Activated T-helper 1 cell treated with anti-CD3 and anti-CD28 coated beads, Interleukin-12 subunit alpha, Interleukin-12 subunit beta, Interleukin-2, Interleukin-4 antibody, amounts not matched to agents 30 ng/mL and 10 ng/mL and 1 ng/mL, durations not matched to agents 14 hours and 24 hours and 36 hours (primary cell): ENCODE measurements around the gene B4GALT1. TPM values are rescaled to one million over a fixed set of nuclear protein-coding genes. Genes with fewer than 3 reads are reported as not detected.

Experiments used
- DNase-seq: peaks from one replicate; pipeline ENCODE4 v3.0.0; 2021; ENCODE audit warnings: low spot score
- H3K27ac Mint-ChIP-seq: one replicate; pipeline ENCODE4 v1.8.0; 2021; ENCODE audit warnings: mild to moderate bottlenecking, mixed read lengths
- H3K27me3 Mint-ChIP-seq: one replicate; pipeline ENCODE4 v1.8.0; 2022; ENCODE audit warnings: mild to moderate bottlenecking, moderate library complexity, mixed read lengths; ENCODE audit not compliant: insufficient read depth
- H3K36me3 Mint-ChIP-seq: one replicate; pipeline ENCODE4 v1.8.0; 2021; ENCODE audit warnings: low read depth, mixed read lengths
- H3K4me1 Mint-ChIP-seq: one replicate; pipeline ENCODE4 v1.8.0; 2021; ENCODE audit warnings: low read depth, mixed read lengths
- H3K4me3 Mint-ChIP-seq: one replicate; pipeline ENCODE4 v1.8.0; 2021; ENCODE audit warnings: mild to moderate bottlenecking, moderate library complexity, mixed read lengths
- H3K9me3 Mint-ChIP-seq: one replicate; pipeline ENCODE4 v1.8.0; 2021; ENCODE audit warnings: mixed read lengths
- intact Hi-C: fragments of 100-400 bp; cut with micrococcal nuclease; formaldehyde crosslinking; loops from one replicate; pipeline ENCODE4 v1.15.1; 2024
- total RNA-seq: library from RNA; stranded (reverse); gene quantifications from 2 replicates; pipeline ENCODE4 v1.2.3, GENCODE V29; 2022

B4GALT1 gene
- total RNA-seq, 1 donor from 2014 or later = 64.4 TPM

DNA sequence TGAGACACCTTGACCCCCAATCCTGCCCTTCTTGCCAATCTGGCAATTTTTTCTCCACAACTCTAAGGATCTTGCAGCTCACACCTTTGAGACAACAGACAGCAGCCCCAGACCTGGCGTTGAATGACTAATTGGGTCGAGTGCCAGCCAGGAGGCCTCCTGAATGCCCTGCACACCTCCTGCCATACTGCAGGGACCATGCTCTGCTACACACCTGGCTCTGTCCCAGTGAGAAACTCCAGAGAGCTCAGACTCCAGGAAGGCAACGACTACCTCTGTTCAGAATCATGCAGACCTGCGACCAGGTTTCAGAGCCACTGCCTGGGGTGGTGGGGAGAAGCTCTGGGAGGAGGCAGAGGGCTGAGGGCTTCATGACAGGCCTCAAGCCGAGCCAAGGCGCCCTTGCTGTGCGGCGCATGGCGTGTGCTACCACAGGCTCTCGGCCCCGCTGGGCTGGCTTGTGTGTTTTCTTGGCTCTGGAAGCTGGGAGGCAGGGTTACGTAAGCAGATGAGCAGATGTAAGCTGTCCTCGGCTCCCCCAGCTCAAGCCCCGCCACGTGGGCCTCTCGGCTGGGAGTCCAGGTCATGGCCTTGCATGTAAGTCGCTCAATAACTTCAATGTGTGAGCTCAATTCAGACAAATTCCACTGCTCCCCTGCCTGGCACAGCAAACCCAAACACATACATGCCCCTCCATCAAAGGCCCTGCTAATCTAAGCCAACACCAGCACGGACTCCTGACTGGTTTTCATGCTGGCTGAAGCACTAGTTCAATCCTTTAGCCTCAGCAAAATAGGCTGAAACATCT, 27.5 kb downstream of the B4GALT1 start:
- intact Hi-C loops = loop anchor here (5.0 to 10.0 kb wide), 2 partner anchors 32 to 65 kb away; no protein-coding TSS in a partner anchor
- peaks cover 21% of the 10 kb centered on the region for H3K36me3 Mint-ChIP-seq
- H3K27me3 Mint-ChIP-seq = no peaks in the 10 kb centered on the region
- no peaks in the 10 kb centered on the region for H3K9me3 Mint-ChIP-seq
- peaks cover 76% of the 10 kb centered on the region for H3K4me1 Mint-ChIP-seq
- no peak for DNase-seq
- H3K4me3 Mint-ChIP-seq = no peak overlapping the region
- H3K27ac Mint-ChIP-seq = peak overlapping the region; percentile 78

DNA sequence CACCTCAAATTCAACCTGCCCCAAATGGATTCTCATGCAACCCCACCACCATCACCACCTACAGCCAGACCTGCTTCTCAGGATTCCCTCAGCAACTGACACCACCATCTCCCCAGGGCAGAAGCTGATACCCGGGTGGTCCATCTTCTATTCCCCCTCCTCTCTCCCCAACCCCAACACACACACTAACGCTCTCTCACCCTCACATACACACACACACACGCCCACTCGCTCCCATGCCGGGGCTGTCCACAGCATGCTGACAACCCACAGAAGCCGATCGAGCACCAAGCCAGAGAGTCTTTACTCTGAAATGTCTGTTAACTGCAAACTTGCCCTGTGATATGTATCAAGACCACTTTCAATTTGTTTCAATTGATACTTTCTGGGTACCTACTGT, 28.4 kb downstream of the B4GALT1 start:
- Mint-ChIP-seq H3K9me3 (no peaks in the 10 kb centered on the region), H3K4me1 (peaks cover 69% of the 10 kb centered on the region), H3K27ac (peak overlapping the region; percentile 75), H3K27me3 (no peaks in the 10 kb centered on the region), H3K4me3 (no peak overlapping the region), H3K36me3 (peaks cover 22% of the 10 kb centered on the region)
- intact Hi-C loops = no loop called here
- DNase-seq = no peak

DNA sequence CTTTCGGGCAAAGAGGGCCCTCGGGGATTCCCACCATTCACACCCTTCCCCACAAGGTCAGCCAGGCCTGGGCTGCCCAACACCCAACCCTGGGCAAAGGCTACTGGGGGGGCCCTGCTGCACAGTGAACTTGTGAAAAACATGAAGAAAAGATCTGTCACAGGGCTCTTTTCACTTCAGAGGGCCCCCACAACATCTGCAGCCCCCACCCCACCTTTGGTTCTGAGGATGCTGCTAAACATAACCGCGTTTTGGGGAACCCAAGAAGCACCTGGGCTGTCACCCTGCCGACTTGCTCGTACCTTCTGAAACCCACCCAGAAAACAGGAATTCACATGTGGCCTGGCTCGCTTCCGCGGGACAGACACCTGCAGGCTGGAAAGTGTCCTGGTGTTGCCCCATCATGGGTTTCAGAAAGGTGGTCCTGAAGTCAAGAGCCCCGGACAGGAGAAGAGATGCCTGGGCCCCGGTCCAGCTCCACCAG, 29.3 kb downstream of the B4GALT1 start:
- peaks cover 27% of the 10 kb centered on the region for H3K36me3 Mint-ChIP-seq
- intact Hi-C loops = no loop called here
- peaks cover 63% of the 10 kb centered on the region for H3K4me1 Mint-ChIP-seq
- no peak overlapping the region for H3K4me3 Mint-ChIP-seq
- no peak for DNase-seq
- peak overlapping the region; percentile 74 for H3K27ac Mint-ChIP-seq
- H3K27me3 Mint-ChIP-seq = no peaks in the 10 kb centered on the region
- H3K9me3 Mint-ChIP-seq = no peaks in the 10 kb centered on the region

DNA sequence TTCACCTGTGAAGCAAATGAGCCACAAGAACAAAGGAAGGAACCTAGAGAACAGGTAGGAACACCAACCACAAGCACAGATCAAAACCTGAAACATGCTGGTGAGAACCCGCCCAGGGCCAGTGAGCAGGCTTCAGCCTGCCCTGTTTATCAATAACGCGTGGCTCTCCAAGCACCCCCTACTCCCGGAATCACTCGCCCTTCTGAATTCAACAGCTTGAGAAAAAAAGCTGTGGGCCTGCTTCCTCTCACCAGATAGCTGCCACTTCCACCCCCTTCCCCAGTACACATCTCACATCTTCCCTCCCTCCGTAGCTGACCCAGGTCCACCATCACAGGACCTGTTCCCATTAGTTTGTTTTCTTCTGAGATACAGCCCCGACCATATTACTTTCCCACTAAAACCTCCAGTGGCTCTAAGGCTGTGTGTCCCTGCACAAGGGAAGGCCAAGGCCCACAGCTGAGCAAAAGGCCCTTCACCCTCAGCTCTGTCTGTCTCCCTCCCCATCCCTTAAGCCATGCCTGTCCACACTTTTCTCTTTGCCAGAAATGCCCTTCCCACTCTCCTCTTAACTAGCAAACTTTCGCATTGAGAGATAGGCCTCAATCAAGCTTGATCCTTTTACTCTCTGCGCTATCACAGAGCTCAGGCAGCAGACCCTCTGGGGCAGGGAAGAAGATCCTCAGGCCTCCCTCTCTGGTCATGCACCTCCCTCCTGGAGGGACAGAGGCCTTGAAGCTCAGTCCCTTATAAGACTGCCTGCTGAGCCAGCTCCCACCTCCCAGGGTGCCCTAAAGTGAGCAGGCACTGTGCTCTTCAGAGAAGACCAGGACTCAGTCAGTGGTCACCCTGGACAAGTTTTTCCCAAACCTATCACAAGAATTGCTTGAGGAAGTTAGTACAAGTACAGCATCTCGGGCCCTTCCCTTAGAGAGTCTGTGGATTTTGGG, 30.1 kb downstream of the B4GALT1 start:
- no peak for DNase-seq
- no peaks in the 10 kb centered on the region for H3K27me3 Mint-ChIP-seq
- peaks cover 31% of the 10 kb centered on the region for H3K36me3 Mint-ChIP-seq
- H3K4me3 Mint-ChIP-seq = peak overlapping the region; percentile 0
- peak overlapping the region; percentile 74 for H3K27ac Mint-ChIP-seq
- H3K4me1 Mint-ChIP-seq = peaks cover 63% of the 10 kb centered on the region
- intact Hi-C loops = no loop called here
- H3K9me3 Mint-ChIP-seq = no peaks in the 10 kb centered on the region

DNA sequence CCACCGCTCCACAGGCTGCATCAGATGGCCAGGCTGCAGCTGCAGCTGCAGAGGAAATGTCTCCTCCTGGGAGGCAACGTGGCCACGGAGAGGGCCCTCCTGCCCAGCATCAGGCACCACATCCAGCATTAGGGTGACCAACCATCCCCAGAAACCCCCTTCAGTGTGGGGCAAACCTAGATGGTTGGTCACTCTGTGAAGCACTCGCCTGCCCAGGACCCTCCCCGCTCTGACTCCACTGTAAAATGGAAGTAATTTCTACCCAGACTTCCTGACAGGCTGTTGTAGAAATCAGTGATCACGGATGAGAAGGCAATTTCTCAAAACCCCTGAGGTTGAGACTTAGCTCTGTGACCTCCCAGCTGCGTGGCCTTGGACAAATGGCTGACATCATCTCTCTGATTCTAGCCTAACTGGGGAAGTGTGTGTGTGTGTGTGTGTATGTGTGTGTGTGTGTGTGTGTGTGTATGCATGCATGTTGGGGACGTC, 31.6 kb downstream of the B4GALT1 start:
- Mint-ChIP-seq H3K27me3 (no peaks in the 10 kb centered on the region), H3K4me3 (no peak overlapping the region), H3K36me3 (peaks cover 36% of the 10 kb centered on the region), H3K9me3 (no peaks in the 10 kb centered on the region), H3K4me1 (peaks cover 65% of the 10 kb centered on the region), H3K27ac (peak overlapping the region; percentile 81)
- intact Hi-C loops = no loop called here
- no peak for DNase-seq

DNA sequence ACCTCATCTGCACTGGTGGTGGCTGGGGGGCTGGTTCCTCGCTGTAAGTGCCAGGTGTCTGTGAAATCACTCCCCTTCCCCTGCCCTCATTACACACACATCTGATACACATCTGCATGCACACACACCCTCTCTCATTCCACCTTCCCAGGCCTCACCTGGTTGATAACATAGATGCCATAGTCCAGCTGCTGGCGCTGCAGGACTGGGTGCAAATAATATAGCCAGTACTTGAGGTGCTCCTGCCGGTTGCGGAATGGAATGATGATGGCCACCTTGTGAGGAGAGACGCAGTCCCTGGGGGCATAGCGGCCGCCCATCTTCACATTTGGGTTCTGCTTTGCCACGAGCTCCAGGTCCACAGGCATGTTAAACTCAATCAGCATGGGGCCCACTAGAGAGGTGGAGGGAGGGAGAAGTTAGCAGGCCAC, 32.1 kb downstream of the B4GALT1 start:
- H3K9me3 Mint-ChIP-seq = no peaks in the 10 kb centered on the region
- H3K27me3 Mint-ChIP-seq = no peaks in the 10 kb centered on the region
- H3K36me3 Mint-ChIP-seq = peaks cover 40% of the 10 kb centered on the region
- intact Hi-C loops = no loop called here
- peaks cover 67% of the 10 kb centered on the region for H3K4me1 Mint-ChIP-seq
- no peak overlapping the region for H3K27ac Mint-ChIP-seq
- DNase-seq = no peak
- H3K4me3 Mint-ChIP-seq = no peak overlapping the region

DNA sequence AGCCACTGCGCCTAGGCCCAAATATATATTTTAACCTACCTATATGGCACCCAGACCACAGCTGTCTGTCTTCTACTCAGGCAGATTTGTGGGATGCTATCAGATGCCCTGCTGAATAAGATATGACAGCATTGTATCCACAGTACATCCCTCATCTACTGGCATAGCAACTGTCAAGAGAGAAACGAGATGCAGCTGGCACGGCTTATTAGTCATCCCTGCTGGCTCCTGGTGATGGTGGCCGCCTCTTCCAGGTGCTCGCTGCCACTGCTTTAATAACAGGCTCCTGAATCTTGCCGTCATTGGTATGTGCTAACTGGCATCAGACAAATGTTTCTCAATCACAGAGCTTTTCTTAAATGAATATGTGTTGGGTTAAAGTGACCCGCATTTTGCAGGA, 34.0 kb downstream of the B4GALT1 start:
- H3K4me1 Mint-ChIP-seq = peaks cover 52% of the 10 kb centered on the region
- DNase-seq = no peak
- intact Hi-C loops = no loop called here
- H3K4me3 Mint-ChIP-seq = no peak overlapping the region
- no peak overlapping the region for H3K27ac Mint-ChIP-seq
- H3K9me3 Mint-ChIP-seq = no peaks in the 10 kb centered on the region
- no peaks in the 10 kb centered on the region for H3K27me3 Mint-ChIP-seq
- H3K36me3 Mint-ChIP-seq = peaks cover 51% of the 10 kb centered on the region

DNA sequence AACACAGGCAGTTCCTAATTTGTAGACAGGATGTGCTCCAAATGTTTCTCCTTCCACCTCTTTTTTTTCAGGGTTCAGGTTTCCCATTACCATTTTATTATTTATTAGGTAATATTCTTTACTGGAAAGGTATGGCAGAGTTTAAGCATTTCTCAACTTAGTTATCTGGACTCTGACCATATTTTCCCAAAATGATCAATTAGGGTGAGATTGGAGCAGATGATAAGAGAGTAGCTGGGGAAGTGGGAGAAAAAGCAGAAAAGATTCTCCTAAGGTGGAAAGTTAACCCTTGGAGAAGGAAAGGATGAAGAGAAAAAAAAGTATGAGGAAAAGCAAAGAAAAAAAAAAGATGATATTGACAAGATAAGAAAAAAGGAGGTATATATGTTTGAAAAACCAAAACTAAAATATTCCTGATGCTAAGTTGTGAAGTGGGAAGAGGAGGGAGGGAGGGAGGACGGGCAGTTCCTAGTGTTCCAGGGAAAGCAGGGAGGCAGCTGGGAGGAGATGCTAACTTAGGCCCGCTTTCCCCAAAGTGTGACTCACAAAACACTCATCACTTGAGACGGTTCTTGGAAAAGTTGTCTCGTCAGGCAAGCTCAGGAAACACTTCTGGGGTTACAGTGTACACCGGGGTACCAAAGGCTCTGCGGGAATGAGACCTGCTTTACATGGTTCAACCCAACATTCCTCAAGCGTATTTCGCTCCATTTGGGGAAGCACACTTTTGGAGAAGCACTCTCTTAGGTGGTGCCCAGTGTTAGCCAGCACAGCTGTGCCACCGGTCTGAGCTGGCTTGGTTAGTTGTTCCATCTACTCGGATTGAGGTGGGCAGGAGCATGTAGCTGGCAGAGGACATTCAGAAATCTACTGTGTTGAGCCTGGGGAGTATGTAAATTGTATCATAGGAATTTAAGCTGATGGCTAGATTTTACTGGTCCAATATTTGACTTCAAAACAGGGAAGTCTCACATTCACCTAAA, 35.1 kb downstream of the B4GALT1 start:
- intact Hi-C loops = no loop called here
- no peak overlapping the region for H3K4me3 Mint-ChIP-seq
- no peaks in the 10 kb centered on the region for H3K9me3 Mint-ChIP-seq
- peaks cover 62% of the 10 kb centered on the region for H3K36me3 Mint-ChIP-seq
- H3K27me3 Mint-ChIP-seq = no peaks in the 10 kb centered on the region
- peak overlapping the region; percentile 71 for H3K27ac Mint-ChIP-seq
- H3K4me1 Mint-ChIP-seq = peaks cover 42% of the 10 kb centered on the region
- DNase-seq = no peak

DNA sequence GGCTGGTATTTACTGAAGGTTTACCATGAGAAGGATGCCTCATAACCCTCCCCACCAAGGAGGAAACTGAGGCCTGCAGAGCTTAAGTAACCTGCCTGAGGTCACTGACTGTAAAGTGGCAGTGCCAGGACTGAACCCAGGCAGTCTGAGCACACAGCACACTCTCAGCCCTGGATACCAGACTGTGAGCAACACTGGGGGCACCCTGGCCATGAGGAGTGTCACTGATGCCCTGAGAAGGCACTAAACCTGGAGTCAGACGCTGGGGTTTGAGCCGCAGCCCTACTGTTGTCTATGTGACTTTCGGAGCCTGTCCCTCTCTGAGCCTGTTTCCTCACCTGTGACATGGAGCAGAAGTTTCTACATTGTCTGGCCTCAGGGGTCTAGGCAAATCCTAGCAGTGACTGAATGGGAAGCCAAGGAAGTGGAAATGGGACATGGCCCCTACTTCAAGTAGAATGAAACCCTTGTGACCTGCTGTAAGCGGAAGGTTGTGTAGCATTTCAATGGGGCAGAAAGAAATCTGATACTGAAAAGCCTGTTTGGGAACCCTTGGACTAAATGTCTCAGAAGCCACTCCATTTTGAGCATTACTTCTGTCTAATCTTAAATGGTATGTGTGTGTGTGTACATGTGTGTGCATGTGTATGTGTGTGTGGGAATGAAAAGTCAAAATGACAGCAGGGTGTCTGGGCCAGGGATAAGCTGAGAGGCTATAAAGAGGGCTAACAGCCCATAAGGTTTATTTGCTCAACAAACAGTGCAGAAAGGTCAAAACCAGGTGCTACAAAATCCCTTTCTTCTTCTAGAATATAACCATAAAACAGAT, 36.0 kb downstream of the B4GALT1 start:
- H3K4me1 Mint-ChIP-seq = peaks cover 38% of the 10 kb centered on the region
- H3K4me3 Mint-ChIP-seq = no peak overlapping the region
- H3K27me3 Mint-ChIP-seq = no peaks in the 10 kb centered on the region
- H3K36me3 Mint-ChIP-seq = peaks cover 64% of the 10 kb centered on the region
- intact Hi-C loops = loop anchor here (1.0 kb wide), 3 partner anchors 36 to 94 kb away; partner anchors contain the start of gene B4GALT1
- H3K9me3 Mint-ChIP-seq = no peaks in the 10 kb centered on the region
- peak overlapping the region; percentile 93 for H3K27ac Mint-ChIP-seq
- no peak for DNase-seq

DNA sequence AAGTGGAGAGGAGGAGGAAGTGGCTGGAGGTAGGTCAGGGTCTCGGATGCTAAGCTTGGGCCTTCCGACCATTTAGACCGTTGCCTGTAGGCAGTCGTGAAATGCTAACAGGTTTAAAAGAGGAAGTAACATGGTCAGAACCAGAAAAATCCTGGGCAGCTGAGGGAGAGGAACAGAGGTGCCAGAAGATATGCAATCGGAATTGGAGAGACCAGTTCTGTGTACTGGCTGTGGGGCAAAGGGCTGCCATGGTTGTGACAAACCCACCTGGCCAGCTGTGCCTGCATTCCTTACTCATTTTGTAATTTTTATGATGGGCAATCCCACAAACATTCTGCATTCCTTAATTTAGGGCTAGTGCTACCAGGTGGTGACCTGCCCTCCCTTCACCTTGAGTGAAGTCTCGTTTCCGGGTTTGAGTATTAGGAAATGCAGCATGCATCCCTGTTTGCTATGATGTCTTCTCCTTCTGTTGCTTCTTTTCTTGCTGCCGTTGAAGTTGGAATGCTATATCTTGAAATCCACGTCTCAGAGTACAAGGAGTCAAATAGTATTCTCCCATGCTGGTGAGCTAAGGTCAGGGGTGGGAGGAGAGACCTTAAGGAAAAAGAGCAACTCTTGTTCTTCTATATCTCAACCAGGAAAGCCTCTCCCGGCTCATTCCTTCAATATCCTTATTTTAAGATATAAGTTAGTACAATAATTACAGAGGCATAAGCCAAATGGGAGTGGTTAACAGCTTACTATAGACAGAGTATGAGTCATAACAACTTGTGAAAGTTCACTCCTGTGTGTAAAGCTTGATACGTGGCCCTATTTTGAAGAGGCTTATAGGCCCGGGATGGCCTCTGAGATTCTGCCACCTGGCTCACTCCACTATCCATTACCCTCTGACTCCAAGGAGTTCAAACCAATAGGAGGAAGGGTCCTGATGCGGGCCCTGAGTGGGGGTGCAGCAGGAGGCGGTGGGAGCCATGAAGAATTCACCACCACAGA, 37.0 kb downstream of the B4GALT1 start:
- intact Hi-C loops = loop anchor here (1.0 kb wide), 3 partner anchors 37 to 95 kb away; partner anchors contain the start of gene B4GALT1
- no peak for DNase-seq
- Mint-ChIP-seq H3K27ac (peak overlapping the region; percentile 93), H3K9me3 (no peaks in the 10 kb centered on the region), H3K27me3 (no peaks in the 10 kb centered on the region), H3K4me3 (peak overlapping the region; percentile 51), H3K36me3 (peaks cover 62% of the 10 kb centered on the region), H3K4me1 (peaks cover 36% of the 10 kb centered on the region)
